GM18526 (cell line): Measurements from ENCODE around the gene WIPF3.

ENCODE experiments used
- POLR2A ChIP-seq: IDR thresholded peaks from 3 replicates; pipeline ENCODE4 v1.6.1; 2011; ENCODE audit not compliant: insufficient read length; ENCODE audit errors: extremely low read depth

WIPF3 gene

GRCh38 chr7:29826530-29826822 lies 20.2 kb downstream of the WIPF3 start:
- TF ChIP-seq POLR2A, result no peak

DNA sequence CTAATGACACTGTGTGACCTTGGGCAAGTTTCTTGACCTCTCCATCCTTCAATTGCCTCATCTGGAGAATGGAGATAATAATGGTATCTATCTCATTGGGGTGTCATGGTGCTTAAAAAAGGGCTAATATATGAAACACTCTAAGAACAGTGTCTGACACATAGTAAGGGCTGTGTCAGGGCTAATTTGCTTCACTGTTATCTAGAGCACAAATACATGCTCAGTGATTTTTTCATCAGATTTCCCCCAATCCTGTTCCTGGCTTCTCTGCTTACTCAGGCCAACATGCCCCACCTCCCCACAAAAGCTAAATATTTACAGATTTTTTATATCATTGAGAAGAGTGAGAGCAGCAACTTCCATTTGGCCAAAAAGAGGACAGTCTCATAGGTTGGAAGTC lies 20.6 kb downstream of the WIPF3 start:
- no peak for TF ChIP-seq POLR2A

GRCh38 chr7:29831705-29832104 lies 25.4 kb downstream of the WIPF3 start:
- TF ChIP-seq POLR2A, result no peak

DNA sequence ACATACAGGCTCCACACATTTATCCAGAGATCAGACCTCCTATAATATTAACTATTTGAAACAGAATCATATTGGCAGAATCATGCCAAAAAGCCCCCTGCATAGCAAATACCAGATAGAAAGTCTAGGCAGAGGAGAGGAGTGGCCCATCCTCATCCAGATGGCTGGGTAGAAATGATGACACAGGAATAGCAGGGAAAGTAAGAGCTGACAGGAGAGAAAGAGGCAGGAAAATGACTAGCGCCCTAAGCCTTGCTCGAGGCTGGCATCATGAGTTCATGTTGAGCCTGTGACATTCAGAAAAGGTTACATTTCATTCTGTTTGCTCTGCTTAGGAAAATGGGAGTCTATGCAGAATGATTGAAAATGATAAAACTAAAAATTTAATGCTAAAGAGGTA lies 27.6 kb downstream of the WIPF3 start:
- no peak for TF ChIP-seq POLR2A

- TF ChIP-seq POLR2A, result no peak
These were observed 29.4 kb downstream of the WIPF3 start for GRCh38 chr7:29835718-29836117.

DNA sequence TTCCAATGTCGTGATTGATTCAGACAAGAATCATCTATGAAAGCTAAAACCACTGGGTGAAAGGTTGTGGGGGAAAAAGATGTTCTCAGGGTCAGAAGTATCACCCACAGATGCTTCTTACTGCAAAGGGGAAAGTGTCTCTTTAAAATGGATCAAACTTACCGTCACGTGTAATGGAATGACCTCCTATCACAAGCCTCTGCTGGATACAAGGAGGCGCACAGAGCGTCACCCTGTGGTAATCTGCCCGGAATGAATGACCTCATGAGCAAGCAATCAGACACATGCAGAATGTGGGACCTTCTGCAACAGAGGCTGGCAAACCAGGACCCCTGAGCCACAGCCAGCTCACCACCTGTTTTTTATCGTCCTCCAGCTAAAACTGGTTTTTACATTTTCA lies 33.0 kb downstream of the WIPF3 start:
- TF ChIP-seq POLR2A, result no peak

- TF ChIP-seq POLR2A, result no peak
These were observed 33.6 kb downstream of the WIPF3 start for GRCh38 chr7:29839921-29840320.

GRCh38 chr7:29840701-29841100 lies 34.4 kb downstream of the WIPF3 start:
- no peak for TF ChIP-seq POLR2A

GRCh38 chr7:29841926-29842701 lies 35.8 kb downstream of the WIPF3 start:
- no peak for TF ChIP-seq POLR2A

DNA sequence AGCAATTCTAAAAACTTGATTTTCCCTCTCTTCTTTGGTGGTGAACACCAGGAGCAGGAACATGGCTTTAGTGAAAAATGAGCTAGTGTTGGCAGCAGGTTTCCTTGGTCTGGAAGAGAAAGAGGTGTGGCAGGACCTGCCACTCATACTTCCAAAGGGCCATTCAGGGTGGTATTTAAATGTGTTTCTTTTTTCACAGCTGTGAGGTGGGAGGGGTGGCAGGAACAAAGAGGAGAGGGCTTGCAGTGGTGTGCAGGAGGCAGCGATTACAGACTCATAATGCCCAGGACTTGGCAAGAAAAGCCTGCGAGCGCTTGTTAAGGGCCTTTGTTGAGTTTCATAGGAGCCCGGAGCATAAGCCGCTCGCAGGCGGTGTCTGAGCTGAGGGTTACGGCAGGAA lies 36.8 kb downstream of the WIPF3 start:
- no peak for TF ChIP-seq POLR2A

DNA sequence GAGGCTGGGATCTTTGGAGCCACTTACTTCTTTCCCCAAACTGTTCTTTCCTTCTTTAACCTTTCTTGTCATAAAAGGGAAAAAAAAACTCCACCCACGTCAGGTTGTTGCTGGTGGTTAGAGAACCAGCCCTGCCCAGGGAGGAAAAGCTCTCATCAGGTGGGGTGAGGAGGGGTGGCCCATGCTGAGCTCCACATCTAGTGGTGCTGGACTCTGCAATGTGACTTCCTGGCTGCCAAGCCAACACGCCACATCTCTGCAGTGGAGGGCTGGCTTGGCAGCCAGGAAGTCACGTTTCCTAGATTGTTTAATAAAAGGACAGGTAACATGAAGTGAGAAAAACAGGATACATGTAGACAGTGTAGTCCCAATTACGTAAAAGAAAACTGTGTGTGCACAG lies 37.4 kb downstream of the WIPF3 start:
- no peak for TF ChIP-seq POLR2A

GRCh38 chr7:29844559-29844958 lies 38.3 kb downstream of the WIPF3 start:
- no peak for TF ChIP-seq POLR2A

GRCh38 chr7:29847496-29847895 lies 41.2 kb downstream of the WIPF3 start:
- no peak for TF ChIP-seq POLR2A

- no peak for TF ChIP-seq POLR2A
These were observed 41.6 kb downstream of the WIPF3 start for GRCh38 chr7:29847916-29848315.

GRCh38 chr7:29848941-29849340 lies 42.6 kb downstream of the WIPF3 start:
- TF ChIP-seq POLR2A, result no peak

GRCh38 chr7:29851487-29851886 lies 45.2 kb downstream of the WIPF3 start:
- no peak for TF ChIP-seq POLR2A

GRCh38 chr7:29852457-29852856 lies 46.1 kb downstream of the WIPF3 start:
- no peak for TF ChIP-seq POLR2A
